NCI-H526 treated with DMSO at 0.1 percent for 48 hours (cell line): ENCODE results near the gene SULT2B1.
"Not testable (repeated sequence)": the region's sequence is repeated elsewhere in the genome, so short reads cannot be mapped to it uniquely, and the experiment has no call there.

ENCODE experiments used
- DNase-seq: peaks from one replicate; lab custom pipeline; 2025; lab: John Stamatoyannopoulos, UW

Gene SULT2B1

GRCh38 chr19:48551437-48552302 is at the start of gene SULT2B1:
Gene SULT2B1, plus strand, starts transcription at chr19:48552172. Its CDS starts 81 bp downstream, at chr19:48552253.
- peak; percentile 58 for DNase-seq

GRCh38 chr19:48502350-48503018 is 49.5 kb upstream of the SULT2B1 start:
- DNase-seq, result no peak

GRCh38 chr19:48506138-48506733 is 45.7 kb upstream of the SULT2B1 start:
- no peak for DNase-seq

GRCh38 chr19:48507911-48508439 is 44.0 kb upstream of the SULT2B1 start:
- DNase-seq, result no peak

- DNase-seq, result no peak
Measured at GRCh38 chr19:48508729-48509411, 43.1 kb upstream of the SULT2B1 start.

- DNase-seq, result no peak
Measured at GRCh38 chr19:48509467-48510194, 42.3 kb upstream of the SULT2B1 start.

GRCh38 chr19:48510421-48511268 is 41.3 kb upstream of the SULT2B1 start:
- no peak for DNase-seq

- no peak for DNase-seq
Measured at GRCh38 chr19:48511321-48511731, 40.6 kb upstream of the SULT2B1 start.

- DNase-seq, result no peak
Measured at GRCh38 chr19:48511800-48512503, 40.0 kb upstream of the SULT2B1 start, which contains the start of gene LMTK3. Gene LMTK3, minus strand, starts transcription at chr19:48511835. Its CDS starts 259 bp downstream, at chr19:48511576.

GRCh38 chr19:48512504-48513288 is 39.3 kb upstream of the SULT2B1 start:
- no peak for DNase-seq

- DNase-seq, result peak; percentile 58
Measured at GRCh38 chr19:48513289-48514122, 38.5 kb upstream of the SULT2B1 start.

GRCh38 chr19:48514123-48514458 is 37.9 kb upstream of the SULT2B1 start:
- DNase-seq, result no peak

- DNase-seq, result no peak
Measured at GRCh38 chr19:48516536-48516935, 35.4 kb upstream of the SULT2B1 start.

GRCh38 chr19:48518207-48518606 is 33.8 kb upstream of the SULT2B1 start:
- DNase-seq, result no peak

- not testable (repeated sequence) for DNase-seq
Measured at GRCh38 chr19:48519426-48519825, 32.5 kb upstream of the SULT2B1 start.

GRCh38 chr19:48520134-48520533 is 31.8 kb upstream of the SULT2B1 start:
- DNase-seq, result no peak

- no peak for DNase-seq
Measured at GRCh38 chr19:48524221-48524620, 27.8 kb upstream of the SULT2B1 start.

- no peak for DNase-seq
Measured at GRCh38 chr19:48524732-48525131, 27.2 kb upstream of the SULT2B1 start.
